GDM1 (cell line): Measurements from ENCODE around the gene CCDC14.
"Not testable (repeated sequence)": the region's sequence is repeated elsewhere in the genome, so short reads cannot be mapped to it uniquely, and the experiment has no call there.

Experiments used
- DNase-seq: peaks from one replicate; lab custom pipeline; 2025; lab: John Stamatoyannopoulos, UW

The CCDC14 gene

DNA sequence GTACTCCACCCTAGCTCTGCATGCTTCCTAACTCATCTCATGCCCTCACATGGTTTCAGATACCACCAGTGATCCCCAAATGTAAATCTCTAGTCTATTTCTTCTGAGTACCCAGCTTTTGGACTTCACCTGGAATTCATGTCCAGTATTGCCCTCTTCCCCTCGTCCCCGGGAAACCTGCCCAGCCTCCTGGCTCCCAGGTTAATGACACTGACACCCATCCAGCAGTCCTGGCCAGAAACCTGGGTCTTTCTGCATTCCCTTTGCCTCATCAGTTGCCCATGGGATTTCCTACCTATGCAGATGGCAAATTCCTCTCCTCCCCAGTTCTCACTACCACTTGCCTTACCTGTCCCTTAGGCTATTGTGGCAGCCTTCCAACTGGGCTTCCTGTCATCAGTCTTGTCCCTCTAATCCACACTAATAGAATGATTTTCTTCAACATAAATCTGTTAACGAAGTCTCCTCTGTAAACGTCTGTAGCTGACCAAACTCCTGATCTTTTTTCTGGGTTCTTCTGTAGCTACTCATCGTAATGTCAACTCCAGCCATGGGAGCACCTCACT, 61.6 kb downstream of the CCDC14 start:
- no peak for DNase-seq

DNA sequence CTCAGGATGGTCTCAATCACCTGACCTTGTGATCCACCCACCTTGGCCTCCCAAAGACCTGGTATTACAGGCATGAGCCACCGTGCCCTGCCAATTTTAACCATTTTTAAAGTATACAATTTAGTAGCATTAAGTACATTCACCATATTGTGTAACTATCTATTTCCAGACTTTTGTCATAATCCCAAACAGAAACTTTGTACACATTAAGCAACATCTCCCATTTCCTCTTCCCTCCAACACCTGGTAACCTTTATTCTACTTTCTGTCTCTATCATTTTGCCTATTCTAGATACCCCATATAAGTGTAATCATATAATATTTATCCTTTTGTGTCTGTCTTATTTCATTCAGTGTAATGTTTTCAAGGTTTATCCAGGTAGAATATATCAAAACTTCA, 68.0 kb downstream of the CCDC14 start:
- DNase-seq: no peak

DNA sequence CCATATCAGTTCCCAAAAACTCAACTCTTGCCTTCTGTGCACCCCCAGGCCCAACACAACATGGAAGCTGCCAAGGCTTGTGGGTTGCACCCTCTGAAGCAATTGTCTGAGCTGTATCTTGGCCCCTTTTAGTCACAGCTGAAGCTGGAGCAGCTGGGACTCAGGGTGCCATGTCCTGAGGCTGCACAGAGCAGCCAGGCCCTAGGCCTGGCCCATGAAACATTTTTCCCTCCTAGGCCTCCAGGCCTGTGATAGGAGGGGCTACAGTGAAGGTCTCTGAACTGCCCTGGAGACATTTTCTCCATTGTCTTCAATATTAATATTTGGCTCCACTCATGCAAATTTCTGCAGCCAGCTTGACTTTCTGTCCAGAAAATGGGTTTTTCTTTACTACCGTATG, 68.8 kb downstream of the CCDC14 start:
- DNase-seq: no peak

DNA sequence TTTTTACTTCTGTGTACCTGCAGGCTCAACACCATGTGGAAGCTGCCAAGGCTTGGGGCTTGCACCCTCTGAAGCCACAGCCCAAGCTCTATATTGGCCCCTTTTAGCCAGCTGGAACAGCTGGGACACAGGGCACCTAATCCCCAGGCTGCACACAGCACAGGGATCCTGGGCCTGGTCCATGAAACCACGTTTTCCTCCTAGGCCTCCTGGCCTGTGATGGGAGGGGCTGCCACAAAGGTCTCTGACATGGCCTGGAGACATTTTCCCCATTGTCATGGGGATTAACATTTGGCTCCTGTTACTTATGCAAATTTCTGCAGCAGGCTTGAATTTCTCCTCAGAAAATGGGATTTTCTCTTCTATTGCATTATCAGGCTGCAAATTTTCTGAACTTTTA, 70.0 kb downstream of the CCDC14 start:
- DNase-seq: not testable (repeated sequence)

DNA sequence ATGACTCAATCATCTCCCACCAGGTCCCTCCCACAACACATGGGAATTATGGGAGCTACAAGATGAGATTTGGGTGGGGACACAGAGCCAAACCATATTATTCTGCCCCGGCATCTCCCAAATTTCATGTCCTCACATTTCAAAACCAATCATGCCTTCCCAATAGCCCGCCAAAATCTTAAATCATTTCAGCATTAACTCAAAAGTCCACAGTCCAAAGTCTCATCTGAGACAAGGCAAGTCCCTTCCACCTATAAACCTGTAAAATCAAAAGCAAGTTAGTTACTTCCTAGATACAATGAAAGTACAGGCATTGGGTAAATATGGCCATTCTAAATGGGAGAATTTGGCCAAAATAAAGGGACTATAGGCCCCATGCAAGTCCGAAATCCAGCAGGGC, 70.9 kb downstream of the CCDC14 start:
- DNase-seq: not testable (repeated sequence)

DNA sequence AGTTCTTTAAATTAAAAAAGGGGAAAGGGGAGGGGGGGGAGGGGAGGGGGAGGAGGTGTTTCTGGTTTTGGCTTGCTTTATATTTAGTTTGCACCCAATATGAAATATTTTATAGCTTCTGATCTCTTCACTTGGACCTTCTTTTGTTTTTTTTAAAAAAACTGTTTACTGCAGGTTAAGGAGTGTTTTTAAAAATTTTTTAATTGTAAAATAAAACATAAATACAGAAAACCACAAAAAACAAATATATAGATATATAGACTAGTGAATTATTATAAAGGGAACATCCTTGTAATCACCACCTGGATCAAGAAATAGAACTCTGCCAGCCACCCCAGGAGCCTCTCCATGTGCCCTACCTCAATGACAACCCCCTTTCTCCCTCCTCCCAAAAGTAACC, 76.0 kb downstream of the CCDC14 start:
- no peak for DNase-seq

DNA sequence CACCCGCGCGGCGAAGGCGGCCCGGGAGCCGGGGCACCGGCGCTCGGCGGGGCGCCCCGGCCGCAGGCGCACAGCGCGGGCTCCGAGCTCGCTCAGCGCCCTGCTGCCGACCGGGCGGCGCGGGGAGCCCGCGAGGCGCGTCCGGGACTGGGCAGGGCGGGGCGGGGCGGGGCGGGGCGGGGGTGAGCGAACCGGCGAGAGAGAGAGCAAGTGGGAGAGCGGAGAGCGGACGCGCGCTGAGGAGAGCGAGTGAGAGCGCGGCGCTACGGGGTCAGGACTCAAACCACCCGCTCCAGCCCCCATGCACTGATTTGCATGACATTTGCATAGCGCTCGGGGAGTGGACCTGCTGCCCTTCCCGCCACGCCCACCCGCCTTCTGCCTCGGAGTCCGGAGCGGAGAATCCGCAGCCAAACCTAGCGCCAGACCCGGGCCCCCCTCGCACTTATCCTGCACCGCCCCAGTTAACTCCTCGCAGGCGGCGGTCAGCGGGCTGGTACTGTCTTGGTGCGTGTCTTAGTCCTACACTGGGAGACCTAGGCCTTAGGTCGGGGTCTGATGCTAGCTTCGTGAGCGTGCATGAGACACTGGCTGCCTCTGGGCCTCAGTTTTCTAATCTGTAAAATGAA, 76.7 kb downstream of the CCDC14 start, which contains the start of gene MYLK:
MYLK (minus strand) TSS at position 130 of the 629 bp plus-strand sequence. CDS start 90,491 bp downstream, outside the sequence.
- DNase-seq: no peak

DNA sequence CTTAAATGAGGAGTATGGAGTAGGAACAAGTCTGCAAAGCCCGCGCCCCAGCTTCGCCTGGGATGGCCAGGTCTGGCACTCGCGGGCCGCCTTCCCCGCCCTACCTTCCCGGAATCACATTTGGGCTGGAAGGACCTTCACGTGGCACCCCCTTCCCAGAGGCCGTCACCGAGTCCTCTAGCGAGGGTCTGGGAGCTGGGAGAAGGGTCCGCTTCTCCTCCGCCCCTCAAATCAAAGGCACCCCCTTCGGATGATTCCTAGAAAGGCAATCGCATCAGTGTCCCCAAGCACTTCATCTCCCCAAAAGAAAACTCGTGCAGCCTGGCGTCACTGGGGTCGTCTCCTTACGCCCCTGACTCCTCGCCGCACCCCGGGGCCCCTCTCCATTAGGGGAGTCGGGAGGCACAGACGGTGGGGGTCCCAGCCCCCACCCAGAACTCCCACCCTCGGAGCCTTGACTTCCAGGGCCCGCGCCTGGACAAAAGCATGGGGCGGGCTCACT, 77.3 kb downstream of the CCDC14 start:
- no peak for DNase-seq

DNA sequence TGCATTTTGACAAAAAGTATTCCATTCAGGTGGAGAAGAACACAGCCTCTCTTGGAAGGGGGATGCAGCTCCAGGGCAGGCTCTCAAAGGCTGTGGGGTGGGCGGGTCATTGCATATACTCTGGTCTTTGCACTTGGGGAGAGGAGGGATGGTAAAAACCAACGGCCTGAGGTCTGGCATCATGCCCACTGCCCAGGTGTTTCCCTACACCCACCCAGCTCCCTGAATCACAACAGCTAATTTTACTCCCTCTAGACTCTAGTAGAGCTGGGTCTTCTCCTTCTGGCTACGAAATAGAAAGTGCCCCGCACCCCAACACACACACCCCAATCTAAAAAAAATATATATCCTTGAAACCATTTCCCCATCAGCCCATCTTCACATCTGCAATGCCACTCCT, 77.9 kb downstream of the CCDC14 start:
- no peak for DNase-seq

DNA sequence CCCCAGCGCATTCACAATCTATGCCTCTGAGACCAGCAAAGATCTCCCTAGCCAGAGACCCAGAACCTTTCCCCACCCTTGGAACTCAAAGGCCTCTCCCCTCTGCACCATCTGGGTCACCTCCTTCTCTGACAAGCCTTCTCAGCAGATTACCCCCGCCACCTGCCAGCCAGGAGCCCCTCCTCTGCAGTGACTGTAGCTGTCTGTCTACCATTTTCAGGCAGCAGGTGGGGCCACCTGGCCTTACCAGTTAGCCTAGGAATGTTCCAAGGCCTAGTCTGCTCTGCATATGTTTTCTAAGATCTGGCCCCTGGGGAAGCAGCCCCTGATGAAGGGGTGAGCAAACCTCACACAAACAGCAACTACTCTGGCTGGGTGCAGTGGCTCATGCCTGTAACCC, 79.3 kb downstream of the CCDC14 start:
- DNase-seq: no peak

DNA sequence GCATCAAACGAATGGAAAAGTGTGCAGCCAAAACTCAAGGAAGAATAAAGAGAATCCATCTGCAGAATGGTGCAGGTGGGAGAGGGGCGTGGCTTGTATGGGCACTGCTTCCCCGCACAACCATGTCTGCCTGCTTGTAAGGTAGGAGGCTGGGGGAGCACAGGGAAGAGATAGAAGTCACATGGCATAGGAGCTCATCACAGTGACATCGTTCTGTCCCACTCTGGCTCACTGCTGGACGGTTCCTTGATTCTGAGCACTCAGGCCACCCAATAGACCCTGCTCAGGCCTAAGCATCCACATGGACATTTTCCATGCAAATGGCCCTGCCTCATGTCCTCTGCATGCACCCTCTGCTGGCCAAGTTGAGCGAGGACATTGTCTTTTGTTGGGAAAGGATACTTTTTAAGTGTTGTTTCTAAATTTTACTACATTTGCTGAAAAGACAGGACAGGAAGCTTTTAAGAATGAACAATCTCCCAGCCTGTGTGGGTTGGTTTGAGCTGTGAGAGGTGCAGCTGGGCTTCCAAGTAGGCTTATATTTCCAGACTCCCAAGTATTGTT, 79.9 kb downstream of the CCDC14 start:
- DNase-seq: no peak

DNA sequence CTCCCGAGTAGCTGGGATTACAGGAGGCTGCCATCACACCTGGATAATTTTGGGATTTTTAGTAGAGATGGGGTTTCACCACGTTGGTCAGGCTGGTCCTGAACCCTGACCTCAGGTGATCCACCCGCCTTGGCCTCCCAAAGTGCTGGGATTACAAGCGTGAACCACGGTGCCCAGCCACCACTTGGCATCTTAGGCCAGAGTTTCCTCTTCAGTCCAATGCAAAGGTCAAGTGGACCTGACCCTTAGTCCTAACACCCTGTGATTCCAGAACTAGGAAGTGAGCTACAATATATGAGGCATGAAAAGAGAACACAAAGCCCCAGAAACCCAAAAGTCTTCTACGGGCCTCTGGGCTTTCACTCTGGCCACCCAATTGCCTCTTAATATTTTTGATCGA, 82.2 kb downstream of the CCDC14 start:
- DNase-seq: no peak

DNA sequence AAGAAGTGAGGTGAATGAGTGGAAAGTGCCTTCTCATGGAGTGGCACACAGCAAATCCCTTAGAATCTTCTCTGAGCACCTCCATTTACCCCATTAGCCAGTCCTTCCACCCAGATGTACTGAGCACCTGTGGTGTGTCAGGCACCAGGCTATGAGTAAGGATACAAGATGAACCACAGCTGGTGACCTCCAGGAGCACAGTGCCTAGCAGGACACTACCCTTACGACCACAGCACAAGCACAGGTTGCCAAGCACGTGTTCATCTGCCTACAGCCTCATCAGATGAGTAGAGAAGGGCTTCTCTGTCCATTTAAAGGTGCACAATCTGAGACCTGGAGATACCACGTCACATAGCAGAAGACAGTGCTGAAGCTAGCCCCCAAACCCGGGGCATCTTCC, 83.1 kb downstream of the CCDC14 start:
- DNase-seq: no peak

DNA sequence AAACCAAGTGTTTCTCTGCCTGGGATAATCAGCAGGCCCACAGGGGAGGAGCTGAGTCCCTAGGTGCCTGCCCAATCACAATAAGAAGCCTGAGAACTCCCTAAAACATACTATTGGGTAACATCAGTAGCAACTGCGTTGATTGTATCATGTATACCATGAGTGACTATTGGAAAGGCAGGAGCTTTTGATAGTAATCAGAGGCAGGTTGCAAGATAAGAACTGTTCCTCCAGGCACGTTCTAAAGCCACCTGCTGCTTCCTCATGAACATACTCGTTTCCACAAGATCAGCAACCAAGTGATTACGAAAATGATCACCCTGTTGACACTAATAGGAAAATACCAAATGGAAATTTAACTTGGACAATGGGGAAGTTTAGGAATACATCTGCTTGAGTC, 83.6 kb downstream of the CCDC14 start:
- DNase-seq: no peak

DNA sequence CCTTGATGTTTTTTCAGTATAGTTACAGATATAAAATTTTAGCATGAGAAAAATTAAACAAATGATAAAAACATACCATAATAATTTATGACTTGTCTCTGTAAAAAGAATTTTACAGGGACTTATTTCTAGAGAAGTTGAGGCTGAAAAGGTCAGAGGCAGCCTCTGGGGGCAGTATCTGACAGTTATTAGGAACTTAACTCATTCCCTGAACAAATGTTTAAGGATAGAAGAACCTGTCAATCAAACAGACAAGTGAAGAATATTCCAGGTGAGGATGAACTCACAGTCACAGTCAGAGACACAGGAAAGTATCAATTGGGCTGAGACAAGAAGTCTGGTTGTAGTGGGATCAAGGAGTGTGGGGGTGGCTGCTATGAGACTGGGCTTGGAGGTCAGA, 84.2 kb downstream of the CCDC14 start:
- DNase-seq: no peak

DNA sequence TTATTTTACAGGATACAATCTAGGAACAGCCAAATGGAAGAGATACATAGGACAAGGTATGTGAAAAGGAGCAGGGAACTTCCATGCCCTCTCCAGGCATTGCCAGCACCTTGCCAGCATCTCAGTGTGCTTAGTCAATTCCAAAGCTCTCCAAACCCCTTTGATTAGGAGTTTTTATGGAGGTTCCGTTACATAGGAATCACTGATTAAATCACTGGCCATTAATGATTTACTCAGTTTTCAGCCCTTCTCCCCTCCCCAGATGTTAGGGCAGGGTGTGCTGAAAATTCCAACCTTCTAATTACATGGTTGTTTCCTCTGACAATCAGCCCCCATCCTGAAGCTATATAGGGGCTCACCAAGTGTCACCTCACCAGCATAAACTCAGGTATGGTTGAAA, 88.4 kb downstream of the CCDC14 start:
- DNase-seq: no peak

DNA sequence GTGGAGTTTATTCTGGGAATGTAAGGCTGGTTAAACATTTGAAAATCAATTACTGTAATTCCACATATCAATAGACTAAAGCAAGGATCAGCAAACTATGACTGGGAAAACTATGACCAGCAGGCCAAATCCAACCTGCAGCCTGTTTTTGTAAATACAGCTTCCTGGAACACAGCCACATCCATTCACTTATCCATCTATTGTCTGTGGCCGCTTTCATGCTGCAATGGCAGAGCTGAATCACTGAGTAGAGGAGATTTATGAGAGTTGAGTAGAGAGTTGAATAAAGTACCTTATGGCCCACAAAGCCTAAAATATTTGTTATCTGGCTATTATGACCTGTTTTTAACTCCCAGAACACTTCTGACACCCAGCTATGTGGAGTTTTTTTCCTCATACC, 89.1 kb downstream of the CCDC14 start:
- DNase-seq: no peak

DNA sequence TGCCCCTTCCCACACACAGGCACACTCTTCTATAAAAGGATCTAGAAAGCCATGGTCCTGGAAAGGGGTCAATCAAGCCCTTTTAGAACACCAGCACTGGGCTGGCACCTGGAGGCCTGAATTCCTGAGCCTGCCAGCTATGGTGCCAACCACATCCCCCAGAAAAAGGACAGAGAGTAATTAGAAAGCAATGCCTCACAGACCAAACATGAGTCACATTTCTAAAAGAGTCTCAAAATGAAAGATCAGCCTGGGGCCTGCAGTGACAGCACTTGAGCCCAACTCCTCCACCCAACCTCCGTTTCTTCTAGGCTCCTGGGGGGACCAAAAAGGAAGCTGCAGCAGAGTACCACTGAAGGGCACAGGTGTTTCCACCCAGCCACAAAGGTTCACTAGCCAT, 91.0 kb downstream of the CCDC14 start:
- DNase-seq: no peak

DNA sequence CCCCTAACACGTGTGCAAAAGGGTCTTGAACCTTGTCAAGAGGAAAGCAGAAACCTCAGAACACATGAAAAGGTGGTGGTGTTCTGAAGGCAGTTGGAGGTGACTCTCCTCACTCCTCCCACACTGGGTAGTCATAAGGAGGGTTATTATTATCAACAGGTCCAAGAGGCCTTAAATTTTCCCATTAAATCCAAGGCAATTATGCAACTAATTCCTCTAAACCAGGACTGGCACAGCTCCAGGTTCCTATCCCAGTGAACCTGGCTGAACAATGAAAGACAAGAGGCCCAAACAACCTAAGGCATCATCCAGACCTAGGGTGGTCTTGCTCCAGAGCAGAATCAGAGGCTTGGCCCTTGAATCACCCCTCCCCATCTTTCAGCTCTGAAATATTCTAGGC, 91.9 kb downstream of the CCDC14 start:
- no peak for DNase-seq

DNA sequence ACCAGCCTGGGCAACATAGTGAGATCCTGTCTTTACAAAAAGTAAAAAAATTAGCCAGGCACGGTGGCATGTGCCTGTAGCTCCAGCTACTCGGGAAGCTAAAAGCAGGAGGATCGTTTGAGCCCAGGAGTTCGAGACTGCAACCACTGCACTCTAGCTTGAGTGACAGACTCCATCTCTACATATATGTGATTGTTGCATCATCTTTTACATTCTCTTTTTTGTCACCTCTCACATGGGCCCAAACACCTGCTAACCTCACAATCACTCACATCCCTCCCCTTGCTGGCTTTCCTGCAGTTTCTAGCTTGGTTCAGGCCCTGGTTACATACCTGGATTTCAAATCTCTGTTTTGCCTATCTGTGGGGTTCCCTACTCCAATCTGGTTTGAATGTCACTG, 96.3 kb downstream of the CCDC14 start:
- DNase-seq: no peak
